Choroid plexus epithelial cell (primary cell): ENCODE data around the gene SH3PXD2A.

ENCODE experiments used
- DNase-seq: peaks from one replicate; pipeline ENCODE4 v3.0.0-alpha.2; 2010; ENCODE audit warnings: low read depth
- H3K4me3 ChIP-seq: 2 replicates; pipeline ENCODE4 v1.5.1; 2011; ENCODE audit warnings: low read depth, mild to moderate bottlenecking, control low read depth, low read length, moderate library complexity
- TF ChIP-seq, protein P1 (sequence below): conservative IDR thresholded peaks from 2 replicates; pipeline ENCODE4 v1.5.1; 2011; ENCODE audit warnings: low read depth, mild to moderate bottlenecking, control low read depth, inconsistent platforms, low read length, moderate library complexity

SH3PXD2A gene

DNA sequence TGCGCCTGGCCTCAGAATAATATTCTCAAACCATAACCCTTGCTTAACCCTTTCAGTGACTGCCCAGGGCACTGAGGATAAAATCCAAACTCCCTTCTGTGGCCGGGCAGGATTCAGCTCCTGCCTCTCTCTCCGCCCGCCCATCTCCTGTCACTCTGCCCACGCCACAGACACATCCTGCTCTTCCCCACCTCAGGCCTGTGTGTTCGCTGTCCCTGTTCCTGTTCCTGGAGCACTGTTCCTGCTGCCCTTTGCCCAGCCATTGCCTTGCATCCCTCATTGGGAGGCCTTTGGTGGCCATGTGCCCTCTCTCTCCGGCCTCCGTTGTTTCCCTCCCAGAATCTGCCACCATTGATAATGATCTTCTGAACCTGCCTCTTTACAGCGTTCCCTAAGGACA, 108.8 kb downstream of the SH3PXD2A start:
- TF ChIP-seq, protein P1, sequence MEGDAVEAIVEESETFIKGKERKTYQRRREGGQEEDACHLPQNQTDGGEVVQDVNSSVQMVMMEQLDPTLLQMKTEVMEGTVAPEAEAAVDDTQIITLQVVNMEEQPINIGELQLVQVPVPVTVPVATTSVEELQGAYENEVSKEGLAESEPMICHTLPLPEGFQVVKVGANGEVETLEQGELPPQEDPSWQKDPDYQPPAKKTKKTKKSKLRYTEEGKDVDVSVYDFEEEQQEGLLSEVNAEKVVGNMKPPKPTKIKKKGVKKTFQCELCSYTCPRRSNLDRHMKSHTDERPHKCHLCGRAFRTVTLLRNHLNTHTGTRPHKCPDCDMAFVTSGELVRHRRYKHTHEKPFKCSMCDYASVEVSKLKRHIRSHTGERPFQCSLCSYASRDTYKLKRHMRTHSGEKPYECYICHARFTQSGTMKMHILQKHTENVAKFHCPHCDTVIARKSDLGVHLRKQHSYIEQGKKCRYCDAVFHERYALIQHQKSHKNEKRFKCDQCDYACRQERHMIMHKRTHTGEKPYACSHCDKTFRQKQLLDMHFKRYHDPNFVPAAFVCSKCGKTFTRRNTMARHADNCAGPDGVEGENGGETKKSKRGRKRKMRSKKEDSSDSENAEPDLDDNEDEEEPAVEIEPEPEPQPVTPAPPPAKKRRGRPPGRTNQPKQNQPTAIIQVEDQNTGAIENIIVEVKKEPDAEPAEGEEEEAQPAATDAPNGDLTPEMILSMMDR = no peak
- H3K4me3 ChIP-seq = no peak overlapping the region
- DNase-seq = no peak

DNA sequence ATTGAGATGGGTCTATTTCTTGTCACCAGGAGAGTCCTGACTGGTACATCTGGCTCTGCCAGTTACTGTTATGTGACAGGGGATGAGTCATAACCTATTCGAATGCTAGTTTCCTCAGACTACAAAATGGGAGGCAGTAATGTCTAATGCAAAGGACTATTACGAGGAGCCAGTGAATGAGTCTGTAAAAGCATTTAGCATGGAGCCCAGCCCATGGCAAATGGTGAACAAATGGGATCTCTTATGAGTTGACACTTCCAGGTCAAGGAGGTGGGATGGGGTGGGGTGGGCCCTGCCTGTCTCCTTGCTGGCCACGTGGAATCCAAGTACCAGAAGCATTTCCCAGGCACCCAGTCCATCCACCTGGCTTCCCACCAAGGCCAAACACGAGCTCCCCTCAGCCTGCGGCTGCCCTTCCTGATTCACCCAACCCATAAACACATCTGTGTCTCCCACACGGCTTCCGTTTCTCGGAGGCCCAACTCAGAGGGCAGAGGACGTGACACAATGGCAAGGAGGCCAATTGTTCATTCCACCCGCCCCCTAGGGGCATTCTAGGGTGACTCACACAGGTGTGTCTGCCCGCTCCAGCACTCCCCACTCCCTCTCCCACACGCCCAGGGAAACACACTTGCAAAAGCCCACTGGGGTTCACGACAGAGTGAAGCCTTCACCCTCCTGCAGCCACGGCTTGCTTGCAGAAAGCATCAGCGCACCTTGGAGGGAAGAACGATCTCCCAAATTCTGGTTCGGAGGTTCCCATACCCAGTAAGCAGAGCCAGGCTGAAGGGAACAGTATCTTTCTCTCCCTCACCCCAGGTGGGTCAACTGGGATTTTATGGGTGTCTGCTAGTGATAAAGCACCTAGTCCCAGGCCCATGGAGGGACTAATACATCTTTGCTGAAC, 109.8 kb downstream of the SH3PXD2A start:
- TF ChIP-seq, protein P1 = no peak
- no peak for DNase-seq
- no peak overlapping the region for H3K4me3 ChIP-seq

DNA sequence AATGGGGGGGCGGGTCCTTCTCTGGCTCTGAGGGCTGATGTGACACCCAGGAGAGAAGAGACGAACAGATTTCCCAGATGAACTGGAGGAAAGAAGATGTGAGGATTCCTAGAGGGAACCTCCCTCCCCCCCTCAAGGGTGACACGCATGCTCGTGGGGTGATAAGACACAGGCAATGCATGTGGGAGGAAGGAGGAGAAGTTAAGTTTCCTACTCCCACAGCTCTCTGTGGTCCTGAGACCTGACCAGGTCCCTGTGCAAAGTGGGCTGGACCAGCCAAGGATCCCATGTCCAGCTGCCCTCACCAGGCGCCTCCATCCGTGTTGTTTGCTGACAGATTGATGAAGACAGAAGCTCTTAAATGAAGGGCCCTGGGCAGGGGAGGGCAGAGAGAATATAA, 112.6 kb downstream of the SH3PXD2A start:
- TF ChIP-seq, protein P1 = no peak
- DNase-seq = no peak
- H3K4me3 ChIP-seq = no peak overlapping the region

- DNase-seq = no peak
- TF ChIP-seq, protein P1 = no peak
- no peak overlapping the region for H3K4me3 ChIP-seq
These were observed 114.8 kb downstream of the SH3PXD2A start for GRCh38 chr10:103740611-103741010.

DNA sequence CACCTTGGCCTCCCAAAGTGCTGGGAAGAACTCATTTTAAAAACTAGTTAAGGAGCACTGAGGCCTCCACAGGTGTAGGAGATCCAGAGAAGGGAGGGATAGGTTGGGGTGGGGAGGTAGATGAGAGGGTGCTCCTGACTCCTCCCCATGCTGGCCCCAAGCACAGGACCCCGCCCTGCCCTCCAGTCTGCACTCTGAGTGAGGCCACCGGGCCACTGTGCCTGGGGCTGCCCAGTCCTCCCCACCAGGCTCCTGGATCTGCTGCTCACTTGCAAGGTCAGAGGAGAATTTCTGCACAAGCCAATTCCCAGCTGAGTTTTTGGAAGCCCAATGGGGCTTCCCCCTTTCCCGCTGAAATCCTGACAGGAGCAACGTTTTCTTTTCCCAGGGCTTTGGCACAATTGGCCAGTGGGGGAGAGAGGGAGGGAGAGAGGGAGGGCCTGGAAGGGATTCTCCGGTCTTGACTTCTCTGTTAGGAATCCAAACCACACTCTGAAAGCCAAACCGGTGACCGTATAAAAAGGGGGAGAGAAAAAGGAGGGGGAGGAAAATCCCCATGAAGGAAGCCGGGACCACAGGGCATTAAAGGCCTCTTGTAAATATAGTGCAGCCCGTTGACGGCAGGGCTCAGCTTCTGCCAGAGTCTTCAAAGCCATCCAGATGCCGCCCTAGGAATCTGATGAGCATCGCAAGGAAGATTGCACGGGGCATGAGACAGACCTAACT, 116.2 kb downstream of the SH3PXD2A start:
- H3K4me3 ChIP-seq = no peak overlapping the region
- DNase-seq = peak; percentile 83
- TF ChIP-seq, protein P1 = no peak

- H3K4me3 ChIP-seq = no peak overlapping the region
- TF ChIP-seq, protein P1 = no peak
- DNase-seq = no peak
These were observed 117.5 kb downstream of the SH3PXD2A start for GRCh38 chr10:103737735-103738367.
